GM23338 (cell line): ENCODE data around the gene GLMN. TPM values are rescaled to one million over a fixed set of nuclear protein-coding genes. Genes with fewer than 3 reads are reported as not detected.

Experiments used
- ATAC-seq: fragments of 200-7000 bp; cut with Tn5 transposase; 3 replicates; pipeline ENCODE4 v1.9.1; 2020
- DNase-seq: peaks from one replicate; pipeline ENCODE4 v3.0.0-alpha.2; 2015; ENCODE audit warnings: low spot score
- H2AFZ ChIP-seq: fragments of 200-600 bp; sonication (generic); 2 replicates; pipeline ENCODE4 v1.8.0; 2016; ENCODE audit warnings: antibody characterized with exemption, mild to moderate bottlenecking, moderate library complexity
- H3F3A ChIP-seq: fragments of 200-600 bp; sonication (generic); replicated peaks from 2 replicates; pipeline ENCODE4 v1.8.0; 2017; ENCODE audit warnings: antibody characterized with exemption, mixed run types, low read depth
- H3K27ac ChIP-seq: fragments of 200-600 bp; sonication (generic); 2 replicates; pipeline ENCODE4 v1.6.1; 2016; ENCODE audit warnings: low read depth
- H3K27me3 ChIP-seq: fragments of 200-600 bp; sonication (generic); 2 replicates; pipeline ENCODE4 v1.8.0; 2016; ENCODE audit warnings: mild to moderate bottlenecking, mixed run types, moderate library complexity; ENCODE audit not compliant: insufficient read depth
- H3K36me3 ChIP-seq: fragments of 200-600 bp; sonication (generic); 2 replicates; pipeline ENCODE4 v1.8.0; 2016; ENCODE audit warnings: mild to moderate bottlenecking; ENCODE audit not compliant: insufficient read depth
- H3K4me1 ChIP-seq: fragments of 200-600 bp; sonication (generic); 2 replicates; pipeline ENCODE4 v1.8.0; 2016; ENCODE audit warnings: mild to moderate bottlenecking, moderate library complexity; ENCODE audit not compliant: insufficient read depth
- H3K4me2 ChIP-seq: fragments of 200-600 bp; sonication (generic); 2 replicates; pipeline ENCODE4 v1.7.1; 2017; ENCODE audit warnings: mixed run types
- H3K4me3 ChIP-seq: fragments of 200-600 bp; sonication (generic); 2 replicates; pipeline ENCODE4 v1.6.1; 2016; ENCODE audit warnings: mixed run types
- H3K79me2 ChIP-seq: fragments of 200-600 bp; sonication (generic); replicated peaks from 2 replicates; pipeline ENCODE4 v1.8.0; 2017; ENCODE audit warnings: mild to moderate bottlenecking; ENCODE audit not compliant: insufficient read depth
- H3K9me2 ChIP-seq: fragments of 200-600 bp; sonication (generic); 2 replicates; pipeline ENCODE4 v1.8.0; 2017; ENCODE audit not compliant: insufficient read depth
- H4K20me1 ChIP-seq: fragments of 200-600 bp; sonication (generic); replicated peaks from 2 replicates; pipeline ENCODE4 v1.8.0; 2017; ENCODE audit warnings: mild to moderate bottlenecking; ENCODE audit not compliant: insufficient read depth
- H3K27ac Mint-ChIP-seq: 2 replicates; pipeline ENCODE4 v1.8.0; 2020; ENCODE audit warnings: inconsistent platforms, mild to moderate bottlenecking, moderate library complexity, mixed read lengths
- H3K27me3 Mint-ChIP-seq: 3 replicates; pipeline ENCODE4 v1.8.0; 2022; ENCODE audit warnings: low read depth, mild to moderate bottlenecking, moderate library complexity, mixed read lengths, inconsistent platforms; ENCODE audit not compliant: insufficient read depth, poor library complexity
- H3K36me3 Mint-ChIP-seq: 3 replicates; pipeline ENCODE4 v1.8.0; 2021; ENCODE audit warnings: low read depth, mild to moderate bottlenecking, inconsistent platforms, moderate library complexity, mixed read lengths
- H3K4me1 Mint-ChIP-seq: 3 replicates; pipeline ENCODE4 v1.8.0; 2020; ENCODE audit warnings: mild to moderate bottlenecking, inconsistent platforms, mixed read lengths
- H3K4me3 Mint-ChIP-seq: 3 replicates; pipeline ENCODE4 v1.8.0; 2021; ENCODE audit warnings: moderate library complexity, mild to moderate bottlenecking, inconsistent platforms, mixed read lengths
- H3K9me3 Mint-ChIP-seq: 3 replicates; pipeline ENCODE4 v1.8.0; 2020; ENCODE audit warnings: moderate library complexity, mild to moderate bottlenecking, inconsistent platforms, mixed read lengths
- CREB1 ChIP-seq: fragments of 250-450 bp; sonication (Bioruptor Pico); IDR thresholded peaks from 2 replicates; pipeline ENCODE4 v1.5.0; 2020; ENCODE audit warnings: low read depth, mild to moderate bottlenecking, moderate library complexity
- ETS1 ChIP-seq: IDR thresholded peaks from 2 replicates; pipeline ENCODE4 v1.6.1; 2016; ENCODE audit warnings: antibody characterized with exemption
- EZH2 ChIP-seq: fragments of 200-600 bp; sonication (generic); IDR thresholded peaks from one replicate; pipeline ENCODE4 v1.8.0; 2017; ENCODE audit warnings: antibody characterized with exemption, mild to moderate bottlenecking, low read depth; ENCODE audit not compliant: unreplicated experiment
- JUNB ChIP-seq: IDR thresholded peaks from one replicate; pipeline ENCODE4 v1.6.1; 2016; ENCODE audit warnings: antibody characterized with exemption; ENCODE audit not compliant: unreplicated experiment
- ZNF114 ChIP-seq: fragments of 250-450 bp; sonication (Bioruptor Pico); IDR thresholded peaks from 2 replicates; pipeline ENCODE4 v1.5.0; 2020; ENCODE audit warnings: mild to moderate bottlenecking, moderate library complexity
- ZNF462 ChIP-seq: fragments of 250-450 bp; sonication (Bioruptor Pico); IDR thresholded peaks from 2 replicates; pipeline ENCODE4 v1.5.0; 2020; ENCODE audit warnings: mild to moderate bottlenecking, moderate library complexity
- polyA plus RNA-seq: library from polyadenylated mRNA; unstranded; fragments of >200 nt; fragmentation: Nextera tagmentation; extraction: Ambion mirVana; gene quantifications from 2 replicates; pipeline ENCODE4 v1.2.1, GENCODE V29; 2016
- total RNA-seq: library from RNA; depleted of rRNA; stranded (reverse); fragments of >200 nt; shearing (Covaris generic); gene quantifications from 2 replicates; pipeline ENCODE4 v1.2.3, GENCODE V29; 2014

The GLMN gene
- total and polyA plus RNA-seq, 2 experiments from 2014 or later = 36.8 to 49.9 TPM

- no peaks in the 10 kb centered on the region for H3F3A ChIP-seq
- peaks cover 5% of the 10 kb centered on the region; the same call in 1 of the 2 replicates for H3K36me3 ChIP-seq
- H3K9me2 ChIP-seq = no peaks in the 10 kb centered on the region; the same call in 1 of the 2 replicates
- H3K27ac ChIP-seq = no peak overlapping the region
- no peaks in the 10 kb centered on the region for H4K20me1 ChIP-seq
- DNase-seq = no peak
- no peak overlapping the region for H3K4me2 ChIP-seq
- 0 out of 2 replicates have a peak, but pooled peaks cover 3% of the 10 kb centered on the region for H3K79me2 ChIP-seq
- TF ChIP-seq ZNF114 (CRISPR knock-in tag) = no peak
- no peak for TF ChIP-seq ETS1
- no peak for TF ChIP-seq EZH2
- TF ChIP-seq CREB1 = no peak
- peaks cover 2% of the 10 kb centered on the region for H3K27me3 Mint-ChIP-seq
- H3K36me3 Mint-ChIP-seq = peaks cover 71% of the 10 kb centered on the region
- no peak overlapping the region for H3K4me3 ChIP-seq
- H3K4me3 Mint-ChIP-seq = no peak overlapping the region
- H3K9me3 Mint-ChIP-seq = peaks cover 35% of the 10 kb centered on the region
- no peaks in the 10 kb centered on the region for H3K27me3 ChIP-seq
- H3K4me1 ChIP-seq = no peaks in the 10 kb centered on the region
- no peak for ATAC-seq
- no peak overlapping the region for H2AFZ ChIP-seq
- H3K4me1 Mint-ChIP-seq = peaks cover 2% of the 10 kb centered on the region; the same call in 1 of the 3 replicates
- H3K27ac Mint-ChIP-seq = no peak overlapping the region; the same call in 1 of the 2 replicates
These were observed 30.8 kb upstream of the GLMN start for GRCh38 chr1:92329347-92330129.

- Histone ChIP-seq H3K27ac (no peak overlapping the region), H3K9me2 (no peaks in the 10 kb centered on the region; the same call in 1 of the 2 replicates), H3K79me2 (0 out of 2 replicates have a peak, but pooled peaks cover 3% of the 10 kb centered on the region), H3K27me3 (no peaks in the 10 kb centered on the region), H3F3A (no peaks in the 10 kb centered on the region), H3K36me3 (peaks cover 13% of the 10 kb centered on the region), H3K4me1 (no peaks in the 10 kb centered on the region), H4K20me1 (no peaks in the 10 kb centered on the region), H3K4me3 (no peak overlapping the region), H3K4me2 (no peak overlapping the region), H2AFZ (no peak overlapping the region)
- Mint-ChIP-seq H3K4me1 (peaks cover 2% of the 10 kb centered on the region; the same call in 1 of the 3 replicates), H3K27ac (no peak overlapping the region), H3K4me3 (no peak overlapping the region), H3K27me3 (peaks cover 2% of the 10 kb centered on the region), H3K36me3 (peaks cover 71% of the 10 kb centered on the region), H3K9me3 (peaks cover 35% of the 10 kb centered on the region)
- DNase-seq = no peak
- no peak for TF ChIP-seq ETS1
- no peak for TF ChIP-seq JUNB
- TF ChIP-seq ZNF462 (CRISPR knock-in tag) = no peak
- no peak for ATAC-seq
These were observed 29.0 kb upstream of the GLMN start for GRCh38 chr1:92327794-92328193.
